B cell (primary cell): ENCODE results near the gene DCDC2C. TPM values are rescaled to one million over a fixed set of nuclear protein-coding genes. Genes with fewer than 3 reads are reported as not detected.

ENCODE experiments used
- ATAC-seq: fragments of 200-7000 bp; cut with Tn5 transposase; one replicate; pipeline ENCODE4 v1.10.0; 2021; ENCODE audit warnings: low read depth, mild to moderate bottlenecking, moderate number of reproducible peaks, moderate library complexity
- CTCF ChIA-PET: fragments of 350-600 bp; sonication (Branson Sonifier 250); formaldehyde crosslinking; loops from one replicate; lab custom pipeline; 2021; ENCODE audit warnings: antibody characterized with exemption, inconsistent platforms; lab: Charles Lee
- POLR2A ChIA-PET: fragments of 350-600 bp; sonication (Branson Sonifier 250); formaldehyde crosslinking; loops from one replicate; lab custom pipeline; 2021; ENCODE audit warnings: antibody characterized with exemption; lab: Charles Lee
- DNase-seq: peaks from one replicate; pipeline ENCODE4 v3.0.0; 2013
- H2AFZ ChIP-seq: 2 replicates; pipeline ENCODE4 v1.6.1; 2012; ENCODE audit warnings: mild to moderate bottlenecking, low read depth, low read length; ENCODE audit not compliant: insufficient read depth, poor library complexity, severe bottlenecking
- H3K27ac ChIP-seq, 2 donors: 1 replicate in 1 of 2; 2 replicates in 1 of 2; pipeline ENCODE4 v1.5.1; 2012 to 2013; ENCODE audit warnings: low read length in 2 of 2, mild to moderate bottlenecking in 2 of 2, moderate library complexity in 1 of 2
- H3K27me3 ChIP-seq, 4 experiments: fragments of 200-600 bp in 1 of 4; sonication (generic) in 1 of 4; replicated peaks in 1 of 4; 1 replicate in 2 of 4; 2 replicates in 2 of 4; pipeline versions ENCODE4 v1.6.1 to v1.7.0; 2013 to 2016; ENCODE audit warnings: low read length in 3 of 4, mild to moderate bottlenecking in 2 of 4, mixed read lengths in 1 of 4, moderate library complexity in 1 of 4; ENCODE audit not compliant: insufficient read depth in 4 of 4, control insufficient read depth in 3 of 4; ENCODE audit errors: control extremely low read depth in 1 of 4
- H3K36me3 ChIP-seq, 2 experiments: replicated peaks in 1 of 2; 1 replicate in 1 of 2; 2 replicates in 1 of 2; pipeline versions ENCODE4 v1.6.1 to v1.7.1; 2013; ENCODE audit warnings: low read length in 1 of 2; ENCODE audit not compliant: insufficient read depth in 2 of 2, control insufficient read depth in 1 of 2; ENCODE audit errors: control extremely low read depth in 1 of 2, extremely low read depth in 1 of 2
- H3K4me1 ChIP-seq, 2 donors: fragments of 200-600 bp in 1 of 2; sonication (generic) in 1 of 2; 1 replicate in 1 of 2; 2 replicates in 1 of 2; pipeline versions ENCODE4 v1.5.1 to v1.6.1; 2013 to 2017; ENCODE audit warnings: low read length in 2 of 2; ENCODE audit not compliant: control insufficient read depth in 2 of 2, insufficient read depth in 2 of 2
- H3K4me2 ChIP-seq: replicated peaks from 2 replicates; pipeline ENCODE3; 2012; ENCODE audit warnings: mild to moderate bottlenecking, low read depth, low read length; ENCODE audit not compliant: poor library complexity, severe bottlenecking
- H3K4me3 ChIP-seq, 5 experiments: fragments of 200-600 bp in 1 of 5; sonication (generic) in 1 of 5; 1 replicate in 3 of 5; 2 replicates in 2 of 5; pipeline versions ENCODE4 v1.5.1 to v1.7.0; 2011 to 2016; ENCODE audit warnings: low read length in 4 of 5, mild to moderate bottlenecking in 4 of 5, low read depth in 2 of 5, control low read depth in 1 of 5, moderate library complexity in 1 of 5; ENCODE audit not compliant: insufficient read depth in 1 of 5; ENCODE audit errors: control extremely low read depth in 1 of 5, extremely low read depth in 1 of 5
- H3K79me2 ChIP-seq: fragments of 200-600 bp; sonication (generic); one replicate; pipeline ENCODE4 v1.6.0; 2016; ENCODE audit warnings: low read length; ENCODE audit not compliant: control insufficient read depth, insufficient read depth
- H3K9ac ChIP-seq: fragments of 200-600 bp; sonication (generic); 2 replicates; pipeline ENCODE4 v1.6.1; 2017; ENCODE audit warnings: mild to moderate bottlenecking, low read length, moderate library complexity
- H3K9me3 ChIP-seq, 3 donors: one replicate each; pipeline versions ENCODE4 v1.6.1 to v1.7.1; 2013; ENCODE audit warnings: low read length in 2 of 3; ENCODE audit not compliant: control insufficient read depth in 2 of 3, insufficient read depth in 1 of 3; ENCODE audit errors: control extremely low read depth in 1 of 3
- H4K20me1 ChIP-seq: 2 replicates; pipeline ENCODE4 v1.6.0; 2012; ENCODE audit warnings: mild to moderate bottlenecking, low read length; ENCODE audit not compliant: insufficient read depth, control insufficient read depth, poor library complexity, severe bottlenecking
- H3K27ac Mint-ChIP-seq: one replicate; pipeline ENCODE4 v1.8.0; 2021; ENCODE audit warnings: mixed read lengths
- H3K27me3 Mint-ChIP-seq: one replicate; pipeline ENCODE4 v1.8.0; 2021; ENCODE audit warnings: mixed read lengths
- H3K4me1 Mint-ChIP-seq: one replicate; pipeline ENCODE4 v1.8.0; 2021; ENCODE audit warnings: mixed read lengths
- H3K4me3 Mint-ChIP-seq: one replicate; pipeline ENCODE4 v1.8.0; 2021; ENCODE audit warnings: mixed read lengths
- H3K9me3 Mint-ChIP-seq: one replicate; pipeline ENCODE4 v1.8.0; 2022; ENCODE audit warnings: mixed read lengths; ENCODE audit not compliant: insufficient read depth
- EZH2 ChIP-seq: IDR thresholded peaks from 2 replicates; pipeline ENCODE4 v1.6.1; 2012; ENCODE audit warnings: borderline replicate concordance, low read depth, mild to moderate bottlenecking, moderate library complexity, low read length; ENCODE audit not compliant: insufficient read depth, poor library complexity, severe bottlenecking
- WGBS: methylation state at CpG from one replicate; pipeline ENCODE4 v1.1.5; 2013; ENCODE audit warnings: missing lambda C conversion rate; ENCODE audit not compliant: insufficient coverage; 5-methylcytosine and 5-hydroxymethylcytosine counted together
- intact Hi-C: fragments of 100-400 bp; cut with micrococcal nuclease; formaldehyde crosslinking; loops from one replicate; pipeline ENCODE4 v1.10.0; 2022
- polyA plus RNA-seq: library from polyadenylated mRNA; depleted of rRNA; stranded (reverse); fragments of >200 nt; gene quantifications from 2 replicates; pipeline ENCODE4 v1.2.3, GENCODE V29; 2012
- total RNA-seq, 2 donors: library from RNA; stranded (reverse); fragments of 120-200 nt in 1 of 2; gene quantifications; 1 replicate in 1 of 2; 2 replicates in 1 of 2; pipeline versions ENCODE4 v1.2.3 to v1.2.4, GENCODE V29; 2013 to 2022
- TF ChIP-seq, protein P1 (sequence below): fragments of 200-600 bp; IDR thresholded peaks from one replicate; pipeline ENCODE4 v1.8.0; 2022; ENCODE audit warnings: antibody characterized with exemption, mild to moderate bottlenecking

DCDC2C gene
- total and polyA plus RNA-seq, 2 donors (not counting 1 experiment from before 2014, with no cell fraction given) = not detected

GRCh38 chr2:3761272-3761671, 57.9 kb downstream of the DCDC2C start:
- Histone ChIP-seq H3K9ac (no peak overlapping the region), H2AFZ (no peak overlapping the region), H3K27me3 (no peaks in the 10 kb centered on the region), H3K4me1 (no peaks in the 10 kb centered on the region), H3K79me2 (no peaks in the 10 kb centered on the region), H3K4me2 (no peak overlapping the region), H4K20me1 (no peaks in the 10 kb centered on the region), H3K27ac (no peak overlapping the region), H3K36me3 (no peaks in the 10 kb centered on the region), H3K9me3 (peaks cover 0 to 5% (median 0%) of the 10 kb centered on the region in 3 donors), H3K4me3 (no peak overlapping the region)
- WGBS = no CpG with 5 or more reads among the region's 5 CpGs
- DNase-seq (no peak), ATAC-seq (no peak)
- no peaks in the 10 kb centered on the region for H3K4me1 Mint-ChIP-seq
- H3K9me3 Mint-ChIP-seq = peaks cover 2% of the 10 kb centered on the region
- no peak overlapping the region for H3K4me3 Mint-ChIP-seq
- CTCF ChIA-PET = no interaction called here
- H3K27ac Mint-ChIP-seq = no peak overlapping the region
- intact Hi-C loops = no loop called here
- H3K27me3 Mint-ChIP-seq = peaks cover 9% of the 10 kb centered on the region
- POLR2A ChIA-PET = no interaction called here
- TF ChIP-seq, protein P1, sequence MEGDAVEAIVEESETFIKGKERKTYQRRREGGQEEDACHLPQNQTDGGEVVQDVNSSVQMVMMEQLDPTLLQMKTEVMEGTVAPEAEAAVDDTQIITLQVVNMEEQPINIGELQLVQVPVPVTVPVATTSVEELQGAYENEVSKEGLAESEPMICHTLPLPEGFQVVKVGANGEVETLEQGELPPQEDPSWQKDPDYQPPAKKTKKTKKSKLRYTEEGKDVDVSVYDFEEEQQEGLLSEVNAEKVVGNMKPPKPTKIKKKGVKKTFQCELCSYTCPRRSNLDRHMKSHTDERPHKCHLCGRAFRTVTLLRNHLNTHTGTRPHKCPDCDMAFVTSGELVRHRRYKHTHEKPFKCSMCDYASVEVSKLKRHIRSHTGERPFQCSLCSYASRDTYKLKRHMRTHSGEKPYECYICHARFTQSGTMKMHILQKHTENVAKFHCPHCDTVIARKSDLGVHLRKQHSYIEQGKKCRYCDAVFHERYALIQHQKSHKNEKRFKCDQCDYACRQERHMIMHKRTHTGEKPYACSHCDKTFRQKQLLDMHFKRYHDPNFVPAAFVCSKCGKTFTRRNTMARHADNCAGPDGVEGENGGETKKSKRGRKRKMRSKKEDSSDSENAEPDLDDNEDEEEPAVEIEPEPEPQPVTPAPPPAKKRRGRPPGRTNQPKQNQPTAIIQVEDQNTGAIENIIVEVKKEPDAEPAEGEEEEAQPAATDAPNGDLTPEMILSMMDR = no peak
- TF ChIP-seq EZH2 = no peak

DNA sequence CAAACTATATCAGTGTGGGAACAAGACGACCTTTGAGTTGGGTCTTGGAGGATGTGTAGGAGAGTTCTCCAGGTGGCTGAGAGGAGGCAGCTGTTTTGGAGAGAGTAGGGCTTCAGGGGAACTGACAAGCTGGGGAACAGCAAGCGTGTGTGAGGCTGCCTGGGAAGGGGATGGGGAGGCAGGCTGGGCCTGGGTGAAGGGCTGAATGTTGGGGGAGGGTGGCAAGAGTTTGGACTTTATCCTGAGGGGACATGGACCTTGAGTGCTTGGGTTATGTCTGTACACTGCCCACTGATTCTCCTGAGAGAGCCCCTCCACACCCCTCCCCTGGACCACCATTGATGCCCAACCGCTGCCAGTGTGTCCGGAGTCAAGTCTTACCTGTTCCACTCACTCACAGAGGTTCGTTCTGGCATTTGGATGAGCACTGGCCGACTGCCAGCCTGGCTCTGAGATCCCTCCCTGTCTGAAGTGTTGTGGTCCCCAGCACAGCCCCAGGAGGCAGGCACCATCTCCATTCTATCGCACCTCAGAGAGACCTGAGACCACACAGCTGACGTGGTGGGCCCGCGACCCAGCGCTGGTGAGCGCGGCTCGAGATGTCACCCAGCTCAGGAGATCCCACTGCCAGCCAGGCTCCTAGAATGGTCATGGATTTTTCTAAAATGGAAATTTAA, 59.5 kb downstream of the DCDC2C start:
- TF ChIP-seq, protein P1 = no peak
- no peak for TF ChIP-seq EZH2
- no peak overlapping the region for H3K4me3 ChIP-seq
- CTCF ChIA-PET = no interaction called here
- WGBS = 92% methylated on average over 14 of the region's 14 CpGs
- no peak overlapping the region for H2AFZ ChIP-seq
- POLR2A ChIA-PET = no interaction called here
- no peak for DNase-seq
- no peaks in the 10 kb centered on the region for H4K20me1 ChIP-seq
- no peak overlapping the region for H3K27ac ChIP-seq
- no peaks in the 10 kb centered on the region for H3K4me1 Mint-ChIP-seq
- H3K27me3 Mint-ChIP-seq = peaks cover 9% of the 10 kb centered on the region
- no peaks in the 10 kb centered on the region for H3K36me3 ChIP-seq
- no peaks in the 10 kb centered on the region for H3K4me1 ChIP-seq
- H3K27ac Mint-ChIP-seq = no peak overlapping the region
- no peak overlapping the region for H3K4me2 ChIP-seq
- H3K9me3 ChIP-seq = peaks cover 0 to 5% (median 0%) of the 10 kb centered on the region in 3 donors
- no peak overlapping the region for H3K4me3 Mint-ChIP-seq
- H3K27me3 ChIP-seq = no peaks in the 10 kb centered on the region
- H3K9ac ChIP-seq = no peak overlapping the region
- ATAC-seq = no peak
- peaks cover 2% of the 10 kb centered on the region for H3K9me3 Mint-ChIP-seq
- intact Hi-C loops = no loop called here
- H3K79me2 ChIP-seq = no peaks in the 10 kb centered on the region
